DND-41 (cell line): Measurements from ENCODE around the gene STARD9.

Experiments used
- EZH2 ChIP-seq: IDR thresholded peaks from 3 replicates; pipeline ENCODE4 v1.6.1; 2012; ENCODE audit warnings: borderline replicate concordance, low read depth, mild to moderate bottlenecking, moderate library complexity, low read length, inconsistent platforms; ENCODE audit not compliant: severe bottlenecking
- TF ChIP-seq, protein P1 (sequence below): IDR thresholded peaks from 2 replicates; pipeline ENCODE4 v1.5.1; 2012; ENCODE audit warnings: borderline replicate concordance, low read length, moderate library complexity, mild to moderate bottlenecking; ENCODE audit not compliant: poor library complexity, severe bottlenecking; ENCODE audit errors: extremely low read depth

DNA sequence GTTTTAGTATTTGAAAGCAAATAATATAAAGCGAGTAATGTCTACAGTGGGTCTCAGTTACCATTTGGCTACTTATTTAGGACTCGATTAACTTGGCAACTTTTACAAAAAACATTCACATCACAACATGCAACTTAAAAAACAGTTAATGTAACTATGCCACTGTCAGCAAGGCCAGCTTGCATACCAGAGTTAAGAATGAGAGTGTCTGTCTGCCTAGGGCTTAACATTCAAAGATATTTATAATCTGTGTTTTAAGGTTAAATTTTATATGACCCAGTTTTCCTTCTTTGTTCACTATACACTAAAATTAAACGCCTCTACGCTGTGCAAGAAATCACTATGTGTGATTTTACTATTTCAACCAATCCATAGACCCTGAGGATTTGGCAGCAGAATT lies 166.7 kb downstream of the STARD9 start:
- no peak for TF ChIP-seq EZH2
- TF ChIP-seq, protein P1, sequence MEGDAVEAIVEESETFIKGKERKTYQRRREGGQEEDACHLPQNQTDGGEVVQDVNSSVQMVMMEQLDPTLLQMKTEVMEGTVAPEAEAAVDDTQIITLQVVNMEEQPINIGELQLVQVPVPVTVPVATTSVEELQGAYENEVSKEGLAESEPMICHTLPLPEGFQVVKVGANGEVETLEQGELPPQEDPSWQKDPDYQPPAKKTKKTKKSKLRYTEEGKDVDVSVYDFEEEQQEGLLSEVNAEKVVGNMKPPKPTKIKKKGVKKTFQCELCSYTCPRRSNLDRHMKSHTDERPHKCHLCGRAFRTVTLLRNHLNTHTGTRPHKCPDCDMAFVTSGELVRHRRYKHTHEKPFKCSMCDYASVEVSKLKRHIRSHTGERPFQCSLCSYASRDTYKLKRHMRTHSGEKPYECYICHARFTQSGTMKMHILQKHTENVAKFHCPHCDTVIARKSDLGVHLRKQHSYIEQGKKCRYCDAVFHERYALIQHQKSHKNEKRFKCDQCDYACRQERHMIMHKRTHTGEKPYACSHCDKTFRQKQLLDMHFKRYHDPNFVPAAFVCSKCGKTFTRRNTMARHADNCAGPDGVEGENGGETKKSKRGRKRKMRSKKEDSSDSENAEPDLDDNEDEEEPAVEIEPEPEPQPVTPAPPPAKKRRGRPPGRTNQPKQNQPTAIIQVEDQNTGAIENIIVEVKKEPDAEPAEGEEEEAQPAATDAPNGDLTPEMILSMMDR: no peak
